ENCODE results near the gene LINGO4. TPM values are rescaled to one million over a fixed set of nuclear protein-coding genes. Genes with fewer than 3 reads are reported as not detected.

Gene LINGO4
- total RNA-seq, 1 experiment from 2014 or later, result not detected

DNA sequence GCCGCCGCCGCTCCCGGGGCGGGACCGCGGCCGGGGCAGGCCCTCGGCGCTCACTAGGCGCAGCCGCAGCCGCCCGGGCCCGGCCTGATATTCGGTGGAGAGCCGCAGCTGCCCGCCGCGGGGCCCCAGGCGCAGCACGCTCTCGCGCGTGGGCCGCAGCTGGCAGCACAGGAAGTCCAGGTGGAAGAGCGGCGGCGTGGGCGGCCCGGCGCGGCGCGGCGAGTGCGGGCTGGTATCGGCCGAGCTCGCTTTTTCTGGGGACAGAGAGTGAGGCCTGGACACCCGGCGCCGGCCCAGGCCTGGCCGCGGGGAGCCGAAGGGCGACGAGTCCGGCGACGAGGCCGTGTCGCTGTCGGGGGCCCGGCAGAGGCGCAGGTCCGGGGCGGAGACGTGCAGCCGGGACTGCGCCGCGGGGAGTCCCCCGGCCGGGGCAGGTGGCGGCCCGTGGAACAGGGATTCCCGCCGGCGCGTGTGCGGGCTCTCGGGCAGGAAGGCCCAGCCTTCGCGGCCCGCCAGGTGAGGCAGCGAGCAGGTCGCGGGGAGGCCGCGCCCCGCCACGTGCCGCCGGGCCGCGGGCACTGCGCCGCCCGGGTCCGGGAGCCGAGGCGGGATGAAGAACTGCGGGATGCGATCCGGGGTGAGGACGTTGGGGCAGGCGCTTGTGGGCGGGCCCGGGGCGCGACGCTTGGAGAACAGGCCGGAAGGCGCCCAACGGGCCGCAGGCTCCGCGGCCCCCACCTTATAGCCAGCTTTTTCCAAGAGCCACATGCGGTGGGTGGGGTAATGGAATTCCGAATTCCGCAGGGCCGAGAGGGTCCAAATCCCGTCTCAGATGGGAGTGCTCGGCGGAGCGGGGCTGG lies 33.2 kb upstream of the LINGO4 start (continued):
- TF ChIP-seq, protein P1, sequence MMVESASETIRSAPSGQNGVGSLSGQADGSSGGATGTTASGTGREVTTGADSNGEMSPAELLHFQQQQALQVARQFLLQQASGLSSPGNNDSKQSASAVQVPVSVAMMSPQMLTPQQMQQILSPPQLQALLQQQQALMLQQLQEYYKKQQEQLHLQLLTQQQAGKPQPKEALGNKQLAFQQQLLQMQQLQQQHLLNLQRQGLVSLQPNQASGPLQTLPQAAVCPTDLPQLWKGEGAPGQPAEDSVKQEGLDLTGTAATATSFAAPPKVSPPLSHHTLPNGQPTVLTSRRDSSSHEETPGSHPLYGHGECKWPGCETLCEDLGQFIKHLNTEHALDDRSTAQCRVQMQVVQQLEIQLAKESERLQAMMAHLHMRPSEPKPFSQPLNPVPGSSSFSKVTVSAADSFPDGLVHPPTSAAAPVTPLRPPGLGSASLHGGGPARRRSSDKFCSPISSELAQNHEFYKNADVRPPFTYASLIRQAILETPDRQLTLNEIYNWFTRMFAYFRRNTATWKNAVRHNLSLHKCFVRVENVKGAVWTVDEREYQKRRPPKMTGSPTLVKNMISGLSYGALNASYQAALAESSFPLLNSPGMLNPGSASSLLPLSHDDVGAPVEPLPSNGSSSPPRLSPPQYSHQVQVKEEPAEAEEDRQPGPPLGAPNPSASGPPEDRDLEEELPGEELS (CRISPR knock-in tag; IDR thresholded peaks at IDR 0.05), result peak; percentile 85
- TF ChIP-seq JAZF1 (CRISPR knock-in tag; IDR thresholded peaks at IDR 0.05) (no peak), ZNF416 (CRISPR knock-in tag; IDR thresholded peaks at IDR 0.05) (no peak), HMGA2 (CRISPR knock-in tag; IDR thresholded peaks at IDR 0.05) (no peak), ZNF423 (CRISPR knock-in tag; IDR thresholded peaks at IDR 0.05) (no peak), ZNF138 (CRISPR knock-in tag; conservative IDR thresholded peaks at IDR 0.05) (no peak), TP53 (CRISPR knock-in tag; IDR thresholded peaks at IDR 0.05) (peak; percentile 85; the same call in 1 of the 2 replicates), CREM (CRISPR knock-in tag; IDR thresholded peaks at IDR 0.05) (peak; percentile 44; the same call in 1 of the 2 replicates), GABPB1 (CRISPR knock-in tag; IDR thresholded peaks at IDR 0.05) (no peak), NR1H2 (CRISPR knock-in tag; IDR thresholded peaks at IDR 0.05) (no peak), NFE2L1 (CRISPR knock-in tag; IDR thresholded peaks at IDR 0.05) (peak; percentile 41; the same call in 1 of the 2 replicates), NR2C2 (CRISPR knock-in tag; IDR thresholded peaks at IDR 0.05) (no peak), EMX1 (CRISPR knock-in tag; IDR thresholded peaks at IDR 0.05) (no peak), RORB (CRISPR knock-in tag; IDR thresholded peaks at IDR 0.05) (no peak), SMAD4 (CRISPR knock-in tag; IDR thresholded peaks at IDR 0.05) (no peak)
- TF ChIP-seq, protein P2, sequence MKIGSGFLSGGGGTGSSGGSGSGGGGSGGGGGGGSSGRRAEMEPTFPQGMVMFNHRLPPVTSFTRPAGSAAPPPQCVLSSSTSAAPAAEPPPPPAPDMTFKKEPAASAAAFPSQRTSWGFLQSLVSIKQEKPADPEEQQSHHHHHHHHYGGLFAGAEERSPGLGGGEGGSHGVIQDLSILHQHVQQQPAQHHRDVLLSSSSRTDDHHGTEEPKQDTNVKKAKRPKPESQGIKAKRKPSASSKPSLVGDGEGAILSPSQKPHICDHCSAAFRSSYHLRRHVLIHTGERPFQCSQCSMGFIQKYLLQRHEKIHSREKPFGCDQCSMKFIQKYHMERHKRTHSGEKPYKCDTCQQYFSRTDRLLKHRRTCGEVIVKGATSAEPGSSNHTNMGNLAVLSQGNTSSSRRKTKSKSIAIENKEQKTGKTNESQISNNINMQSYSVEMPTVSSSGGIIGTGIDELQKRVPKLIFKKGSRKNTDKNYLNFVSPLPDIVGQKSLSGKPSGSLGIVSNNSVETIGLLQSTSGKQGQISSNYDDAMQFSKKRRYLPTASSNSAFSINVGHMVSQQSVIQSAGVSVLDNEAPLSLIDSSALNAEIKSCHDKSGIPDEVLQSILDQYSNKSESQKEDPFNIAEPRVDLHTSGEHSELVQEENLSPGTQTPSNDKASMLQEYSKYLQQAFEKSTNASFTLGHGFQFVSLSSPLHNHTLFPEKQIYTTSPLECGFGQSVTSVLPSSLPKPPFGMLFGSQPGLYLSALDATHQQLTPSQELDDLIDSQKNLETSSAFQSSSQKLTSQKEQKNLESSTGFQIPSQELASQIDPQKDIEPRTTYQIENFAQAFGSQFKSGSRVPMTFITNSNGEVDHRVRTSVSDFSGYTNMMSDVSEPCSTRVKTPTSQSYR (CRISPR knock-in tag; IDR thresholded peaks at IDR 0.05), result no peak
- TF ChIP-seq, protein P3, sequence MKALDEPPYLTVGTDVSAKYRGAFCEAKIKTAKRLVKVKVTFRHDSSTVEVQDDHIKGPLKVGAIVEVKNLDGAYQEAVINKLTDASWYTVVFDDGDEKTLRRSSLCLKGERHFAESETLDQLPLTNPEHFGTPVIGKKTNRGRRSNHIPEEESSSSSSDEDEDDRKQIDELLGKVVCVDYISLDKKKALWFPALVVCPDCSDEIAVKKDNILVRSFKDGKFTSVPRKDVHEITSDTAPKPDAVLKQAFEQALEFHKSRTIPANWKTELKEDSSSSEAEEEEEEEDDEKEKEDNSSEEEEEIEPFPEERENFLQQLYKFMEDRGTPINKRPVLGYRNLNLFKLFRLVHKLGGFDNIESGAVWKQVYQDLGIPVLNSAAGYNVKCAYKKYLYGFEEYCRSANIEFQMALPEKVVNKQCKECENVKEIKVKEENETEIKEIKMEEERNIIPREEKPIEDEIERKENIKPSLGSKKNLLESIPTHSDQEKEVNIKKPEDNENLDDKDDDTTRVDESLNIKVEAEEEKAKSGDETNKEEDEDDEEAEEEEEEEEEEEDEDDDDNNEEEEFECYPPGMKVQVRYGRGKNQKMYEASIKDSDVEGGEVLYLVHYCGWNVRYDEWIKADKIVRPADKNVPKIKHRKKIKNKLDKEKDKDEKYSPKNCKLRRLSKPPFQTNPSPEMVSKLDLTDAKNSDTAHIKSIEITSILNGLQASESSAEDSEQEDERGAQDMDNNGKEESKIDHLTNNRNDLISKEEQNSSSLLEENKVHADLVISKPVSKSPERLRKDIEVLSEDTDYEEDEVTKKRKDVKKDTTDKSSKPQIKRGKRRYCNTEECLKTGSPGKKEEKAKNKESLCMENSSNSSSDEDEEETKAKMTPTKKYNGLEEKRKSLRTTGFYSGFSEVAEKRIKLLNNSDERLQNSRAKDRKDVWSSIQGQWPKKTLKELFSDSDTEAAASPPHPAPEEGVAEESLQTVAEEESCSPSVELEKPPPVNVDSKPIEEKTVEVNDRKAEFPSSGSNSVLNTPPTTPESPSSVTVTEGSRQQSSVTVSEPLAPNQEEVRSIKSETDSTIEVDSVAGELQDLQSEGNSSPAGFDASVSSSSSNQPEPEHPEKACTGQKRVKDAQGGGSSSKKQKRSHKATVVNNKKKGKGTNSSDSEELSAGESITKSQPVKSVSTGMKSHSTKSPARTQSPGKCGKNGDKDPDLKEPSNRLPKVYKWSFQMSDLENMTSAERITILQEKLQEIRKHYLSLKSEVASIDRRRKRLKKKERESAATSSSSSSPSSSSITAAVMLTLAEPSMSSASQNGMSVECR (CRISPR knock-in tag; IDR thresholded peaks at IDR 0.05; ENCODE audit: borderline replicate concordance), result peak; percentile 12; the same call in 1 of the 2 replicates
- TF ChIP-seq, protein P4, sequence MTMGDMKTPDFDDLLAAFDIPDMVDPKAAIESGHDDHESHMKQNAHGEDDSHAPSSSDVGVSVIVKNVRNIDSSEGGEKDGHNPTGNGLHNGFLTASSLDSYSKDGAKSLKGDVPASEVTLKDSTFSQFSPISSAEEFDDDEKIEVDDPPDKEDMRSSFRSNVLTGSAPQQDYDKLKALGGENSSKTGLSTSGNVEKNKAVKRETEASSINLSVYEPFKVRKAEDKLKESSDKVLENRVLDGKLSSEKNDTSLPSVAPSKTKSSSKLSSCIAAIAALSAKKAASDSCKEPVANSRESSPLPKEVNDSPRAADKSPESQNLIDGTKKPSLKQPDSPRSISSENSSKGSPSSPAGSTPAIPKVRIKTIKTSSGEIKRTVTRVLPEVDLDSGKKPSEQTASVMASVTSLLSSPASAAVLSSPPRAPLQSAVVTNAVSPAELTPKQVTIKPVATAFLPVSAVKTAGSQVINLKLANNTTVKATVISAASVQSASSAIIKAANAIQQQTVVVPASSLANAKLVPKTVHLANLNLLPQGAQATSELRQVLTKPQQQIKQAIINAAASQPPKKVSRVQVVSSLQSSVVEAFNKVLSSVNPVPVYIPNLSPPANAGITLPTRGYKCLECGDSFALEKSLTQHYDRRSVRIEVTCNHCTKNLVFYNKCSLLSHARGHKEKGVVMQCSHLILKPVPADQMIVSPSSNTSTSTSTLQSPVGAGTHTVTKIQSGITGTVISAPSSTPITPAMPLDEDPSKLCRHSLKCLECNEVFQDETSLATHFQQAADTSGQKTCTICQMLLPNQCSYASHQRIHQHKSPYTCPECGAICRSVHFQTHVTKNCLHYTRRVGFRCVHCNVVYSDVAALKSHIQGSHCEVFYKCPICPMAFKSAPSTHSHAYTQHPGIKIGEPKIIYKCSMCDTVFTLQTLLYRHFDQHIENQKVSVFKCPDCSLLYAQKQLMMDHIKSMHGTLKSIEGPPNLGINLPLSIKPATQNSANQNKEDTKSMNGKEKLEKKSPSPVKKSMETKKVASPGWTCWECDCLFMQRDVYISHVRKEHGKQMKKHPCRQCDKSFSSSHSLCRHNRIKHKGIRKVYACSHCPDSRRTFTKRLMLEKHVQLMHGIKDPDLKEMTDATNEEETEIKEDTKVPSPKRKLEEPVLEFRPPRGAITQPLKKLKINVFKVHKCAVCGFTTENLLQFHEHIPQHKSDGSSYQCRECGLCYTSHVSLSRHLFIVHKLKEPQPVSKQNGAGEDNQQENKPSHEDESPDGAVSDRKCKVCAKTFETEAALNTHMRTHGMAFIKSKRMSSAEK (CRISPR knock-in tag; IDR thresholded peaks at IDR 0.05; ENCODE audit: borderline replicate concordance), result no peak
- TF ChIP-seq, protein P5, sequence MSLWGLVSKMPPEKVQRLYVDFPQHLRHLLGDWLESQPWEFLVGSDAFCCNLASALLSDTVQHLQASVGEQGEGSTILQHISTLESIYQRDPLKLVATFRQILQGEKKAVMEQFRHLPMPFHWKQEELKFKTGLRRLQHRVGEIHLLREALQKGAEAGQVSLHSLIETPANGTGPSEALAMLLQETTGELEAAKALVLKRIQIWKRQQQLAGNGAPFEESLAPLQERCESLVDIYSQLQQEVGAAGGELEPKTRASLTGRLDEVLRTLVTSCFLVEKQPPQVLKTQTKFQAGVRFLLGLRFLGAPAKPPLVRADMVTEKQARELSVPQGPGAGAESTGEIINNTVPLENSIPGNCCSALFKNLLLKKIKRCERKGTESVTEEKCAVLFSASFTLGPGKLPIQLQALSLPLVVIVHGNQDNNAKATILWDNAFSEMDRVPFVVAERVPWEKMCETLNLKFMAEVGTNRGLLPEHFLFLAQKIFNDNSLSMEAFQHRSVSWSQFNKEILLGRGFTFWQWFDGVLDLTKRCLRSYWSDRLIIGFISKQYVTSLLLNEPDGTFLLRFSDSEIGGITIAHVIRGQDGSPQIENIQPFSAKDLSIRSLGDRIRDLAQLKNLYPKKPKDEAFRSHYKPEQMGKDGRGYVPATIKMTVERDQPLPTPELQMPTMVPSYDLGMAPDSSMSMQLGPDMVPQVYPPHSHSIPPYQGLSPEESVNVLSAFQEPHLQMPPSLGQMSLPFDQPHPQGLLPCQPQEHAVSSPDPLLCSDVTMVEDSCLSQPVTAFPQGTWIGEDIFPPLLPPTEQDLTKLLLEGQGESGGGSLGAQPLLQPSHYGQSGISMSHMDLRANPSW (CRISPR knock-in tag; conservative IDR thresholded peaks at IDR 0.05; ENCODE audit: low read depth), result no peak
- TF ChIP-seq, protein P6, sequence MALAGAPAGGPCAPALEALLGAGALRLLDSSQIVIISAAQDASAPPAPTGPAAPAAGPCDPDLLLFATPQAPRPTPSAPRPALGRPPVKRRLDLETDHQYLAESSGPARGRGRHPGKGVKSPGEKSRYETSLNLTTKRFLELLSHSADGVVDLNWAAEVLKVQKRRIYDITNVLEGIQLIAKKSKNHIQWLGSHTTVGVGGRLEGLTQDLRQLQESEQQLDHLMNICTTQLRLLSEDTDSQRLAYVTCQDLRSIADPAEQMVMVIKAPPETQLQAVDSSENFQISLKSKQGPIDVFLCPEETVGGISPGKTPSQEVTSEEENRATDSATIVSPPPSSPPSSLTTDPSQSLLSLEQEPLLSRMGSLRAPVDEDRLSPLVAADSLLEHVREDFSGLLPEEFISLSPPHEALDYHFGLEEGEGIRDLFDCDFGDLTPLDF (CRISPR knock-in tag; IDR thresholded peaks at IDR 0.05), result no peak
- TF ChIP-seq, protein P7, sequence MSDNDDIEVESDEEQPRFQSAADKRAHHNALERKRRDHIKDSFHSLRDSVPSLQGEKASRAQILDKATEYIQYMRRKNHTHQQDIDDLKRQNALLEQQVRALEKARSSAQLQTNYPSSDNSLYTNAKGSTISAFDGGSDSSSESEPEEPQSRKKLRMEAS (CRISPR knock-in tag; IDR thresholded peaks at IDR 0.05), result no peak; the same call in 1 of the 2 replicates
